ENCODE data around the gene ZNF385B. TPM values are rescaled to one million over a fixed set of nuclear protein-coding genes. Genes with fewer than 3 reads are reported as not detected.
"Not testable (repeated sequence)": the region's sequence is repeated elsewhere in the genome, so short reads cannot be mapped to it uniquely, and the experiment has no call there.

Gene ZNF385B
- total RNA-seq, 1 experiment from 2014 or later: 2.2 TPM

- no peak for TF ChIP-seq FOXP4 (CRISPR knock-in tag; IDR thresholded peaks at IDR 0.05)
- no peak for TF ChIP-seq GTF2I (CRISPR knock-in tag; conservative IDR thresholded peaks at IDR 0.05)
- no peak for TF ChIP-seq ZBTB43 (CRISPR knock-in tag; IDR thresholded peaks at IDR 0.05)
These were observed 73.3 kb downstream of the ZNF385B start (continued) for GRCh38 chr2:179788104-179788503.

GRCh38 chr2:179787601-179788000, 73.8 kb downstream of the ZNF385B start:
- Mint-ChIP-seq H3K36me3 (no peaks in the 10 kb centered on the region), H3K27me3 (ENCODE audit: low read depth) (no peaks in the 10 kb centered on the region), H3K4me3 (no peak overlapping the region), H3K4me1 (no peaks in the 10 kb centered on the region), H3K27ac (no peak overlapping the region), H3K9me3 (peaks cover 11% of the 10 kb centered on the region)
- no peak for ATAC-seq
- POLR2A ChIA-PET: no interaction called here
- DNase-seq (ENCODE audit: low spot score): no peak
- TF ChIP-seq RELA (CRISPR knock-in tag; IDR thresholded peaks at IDR 0.05; ENCODE audit: borderline replicate concordance) (no peak), SMAD3 (CRISPR knock-in tag; IDR thresholded peaks at IDR 0.05; ENCODE audit: borderline replicate concordance) (no peak), ZBTB21 (CRISPR knock-in tag; IDR thresholded peaks at IDR 0.05; ENCODE audit: borderline replicate concordance) (no peak), TP53 (CRISPR knock-in tag; IDR thresholded peaks at IDR 0.05) (no peak), JAZF1 (CRISPR knock-in tag; IDR thresholded peaks at IDR 0.05) (no peak), CREB1 (CRISPR knock-in tag; IDR thresholded peaks at IDR 0.05) (no peak), IRF2 (CRISPR knock-in tag; IDR thresholded peaks at IDR 0.05; ENCODE audit: borderline replicate concordance, low read depth) (no peak)
- CTCF ChIA-PET: no interaction called here

GRCh38 chr2:179785902-179786301, 75.5 kb downstream of the ZNF385B start:
- no peaks in the 10 kb centered on the region for H3K36me3 Mint-ChIP-seq
- H3K4me3 Mint-ChIP-seq: no peak overlapping the region
- ChIA-PET CTCF (no interaction called here), POLR2A (no interaction called here)
- no peaks in the 10 kb centered on the region for H3K4me1 Mint-ChIP-seq
- DNase-seq (ENCODE audit: low spot score) (no peak), ATAC-seq (no peak)
- TF ChIP-seq ZNF423 (CRISPR knock-in tag; IDR thresholded peaks at IDR 0.05) (no peak), GRHL2 (CRISPR knock-in tag; IDR thresholded peaks at IDR 0.05; ENCODE audit: insufficient replicate concordance, severe bottlenecking) (no peak), SP1 (CRISPR knock-in tag; conservative IDR thresholded peaks at IDR 0.05) (no peak), E2F5 (CRISPR knock-in tag; IDR thresholded peaks at IDR 0.05) (no peak), GTF2I (CRISPR knock-in tag; conservative IDR thresholded peaks at IDR 0.05) (no peak), FOXP1 (CRISPR knock-in tag; IDR thresholded peaks at IDR 0.05; ENCODE audit: borderline replicate concordance) (no peak), CREM (CRISPR knock-in tag; IDR thresholded peaks at IDR 0.05) (no peak), CBFB (CRISPR knock-in tag; IDR thresholded peaks at IDR 0.05; ENCODE audit: low read depth) (no peak), MLX (CRISPR knock-in tag; IDR thresholded peaks at IDR 0.05) (no peak)
- no peak overlapping the region for H3K27ac Mint-ChIP-seq
- peaks cover 11% of the 10 kb centered on the region for H3K9me3 Mint-ChIP-seq
- H3K27me3 Mint-ChIP-seq (ENCODE audit: low read depth): no peaks in the 10 kb centered on the region

GRCh38 chr2:179782346-179782745, 79.1 kb downstream of the ZNF385B start:
- H3K4me3 Mint-ChIP-seq; CTCF ChIA-PET; H3K27ac Mint-ChIP-seq; H3K36me3 Mint-ChIP-seq; ATAC-seq; H3K4me1 Mint-ChIP-seq; DNase-seq (ENCODE audit: low spot score); POLR2A ChIA-PET; H3K27me3 Mint-ChIP-seq (ENCODE audit: low read depth): not testable (repeated sequence)
- H3K9me3 Mint-ChIP-seq: peaks cover 11% of the 10 kb centered on the region
